Putamen (tissue), 1 donor: ENCODE measurements around the gene B4GALT2.

Experiments
- DNase-seq: peaks from one replicate; pipeline ENCODE4 v3.0.0-alpha.2; 2016; ENCODE audit warnings: low spot score

Gene B4GALT2

DNA sequence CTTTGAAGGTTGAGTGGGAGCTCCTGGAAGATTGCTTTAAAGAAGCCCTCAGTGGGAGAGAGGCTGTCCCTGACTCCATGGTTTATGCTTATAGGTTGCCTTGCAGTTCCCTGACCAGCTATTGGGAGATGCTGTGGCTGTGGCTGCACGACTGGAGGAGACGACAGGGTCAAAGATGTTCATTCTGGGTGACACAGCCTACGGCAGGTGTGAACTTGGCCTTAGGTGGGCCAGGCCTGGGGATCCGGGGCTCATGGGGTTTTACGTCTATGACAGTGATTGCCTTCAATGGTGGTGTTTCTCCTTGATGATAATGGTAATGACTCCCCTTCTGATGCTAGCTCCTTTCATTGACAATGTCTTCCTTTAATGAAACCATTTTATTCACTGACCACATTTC lies 8.5 kb upstream of the B4GALT2 start:
- DNase-seq: no peak

DNA sequence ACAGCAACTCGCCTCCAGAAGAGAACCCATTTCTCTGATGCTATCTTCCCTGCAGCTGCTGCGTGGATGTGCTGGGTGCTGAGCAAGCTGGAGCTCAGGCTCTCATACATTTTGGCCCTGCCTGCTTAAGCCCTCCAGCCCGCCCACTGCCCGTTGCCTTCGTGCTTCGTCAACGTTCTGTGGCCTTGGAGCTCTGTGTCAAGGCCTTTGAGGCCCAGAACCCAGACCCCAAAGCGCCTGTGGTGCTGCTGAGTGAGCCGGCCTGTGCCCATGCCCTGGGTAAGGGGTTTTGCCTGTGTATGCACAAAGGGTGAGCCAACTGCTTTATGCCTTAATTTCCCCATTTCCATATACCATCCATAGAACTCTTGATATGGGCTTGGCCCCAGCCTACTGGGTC lies 8.1 kb upstream of the B4GALT2 start:
- no peak for DNase-seq

DNA sequence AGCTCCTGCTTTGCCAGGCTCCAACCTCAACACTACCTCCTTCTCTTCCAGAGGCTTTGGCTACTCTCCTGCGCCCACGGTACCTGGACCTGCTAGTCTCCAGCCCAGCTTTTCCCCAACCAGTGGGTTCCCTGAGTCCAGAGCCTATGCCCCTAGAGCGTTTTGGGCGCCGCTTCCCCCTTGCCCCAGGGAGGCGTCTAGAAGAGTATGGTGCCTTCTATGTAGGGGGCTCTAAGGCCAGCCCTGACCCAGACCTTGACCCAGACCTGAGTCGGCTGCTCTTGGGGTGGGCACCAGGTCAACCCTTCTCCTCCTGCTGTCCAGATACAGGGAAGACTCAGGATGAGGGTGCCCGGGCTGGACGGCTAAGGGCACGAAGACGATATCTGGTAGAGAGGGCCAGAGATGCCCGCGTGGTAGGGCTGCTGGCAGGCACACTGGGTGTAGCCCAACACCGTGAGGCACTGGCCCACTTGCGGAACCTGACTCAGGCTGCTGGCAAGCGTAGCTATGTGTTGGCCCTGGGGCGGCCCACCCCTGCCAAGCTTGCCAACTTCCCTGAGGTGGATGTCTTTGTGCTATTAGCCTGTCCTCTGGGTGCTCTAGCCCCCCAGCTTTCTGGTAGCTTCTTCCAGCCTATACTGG lies 7.6 kb upstream of the B4GALT2 start:
- DNase-seq: no peak

DNA sequence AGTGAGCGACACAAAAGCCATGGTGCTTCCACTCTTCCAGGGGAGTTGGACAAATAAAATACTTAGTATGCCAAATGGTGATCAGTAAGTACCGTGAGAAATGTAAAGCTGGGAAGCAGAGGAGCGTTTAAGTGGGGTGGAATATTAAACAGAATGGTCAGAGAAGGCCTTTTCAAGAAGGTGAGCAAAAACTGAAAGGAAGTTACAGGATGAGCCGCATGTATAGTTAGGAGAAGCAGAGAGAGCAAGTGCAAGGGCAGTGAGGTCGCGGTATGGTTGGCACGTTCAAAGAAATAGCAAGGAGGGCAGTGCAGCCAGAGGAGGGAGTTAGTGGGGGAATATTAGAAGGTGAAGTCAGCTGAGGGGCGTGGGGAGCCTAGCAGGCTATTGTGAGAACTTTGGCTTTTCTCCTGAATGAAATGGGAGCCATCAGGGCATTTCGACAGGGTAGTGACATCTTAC lies 5.0 kb upstream of the B4GALT2 start:
- DNase-seq: no peak

DNA sequence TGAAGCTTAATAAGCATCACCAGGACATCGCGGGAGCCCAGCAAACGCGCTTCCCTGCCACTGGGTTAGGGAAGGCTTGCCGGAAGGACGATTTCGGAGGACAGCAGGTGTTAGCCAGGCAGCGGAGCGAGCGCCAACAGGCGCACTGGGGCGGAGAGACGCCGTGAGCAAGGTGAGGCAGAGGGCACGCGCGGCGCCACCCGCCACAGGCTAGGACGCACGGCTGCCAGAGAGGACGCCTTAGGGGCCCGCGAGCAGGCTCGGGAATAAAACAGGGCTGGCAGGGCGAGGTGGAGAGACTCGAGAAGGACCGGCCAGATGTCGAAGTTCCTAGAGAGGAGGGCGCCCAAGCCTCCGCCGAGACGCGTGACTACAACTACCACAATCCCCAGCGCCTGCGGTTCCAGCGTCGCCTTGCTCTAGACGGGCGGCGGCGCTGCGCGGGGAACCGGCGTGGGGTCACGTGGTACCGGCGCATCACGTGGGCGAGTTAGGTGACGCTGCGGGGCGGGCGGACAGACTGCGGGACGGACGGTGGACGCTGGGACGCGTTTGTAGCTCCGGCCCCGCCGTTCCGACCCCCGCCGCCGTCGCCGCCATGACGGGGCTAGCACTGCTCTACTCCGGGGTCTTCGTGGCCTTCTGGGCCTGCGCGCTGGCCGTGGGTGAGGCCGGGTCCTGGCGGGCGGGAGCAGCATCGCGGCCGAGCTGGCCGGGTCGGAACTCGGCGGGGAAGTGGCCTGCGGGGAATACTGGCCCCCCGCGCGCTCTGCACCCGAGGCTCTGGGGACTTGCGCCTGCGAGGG lies 4.4 kb upstream of the B4GALT2 start, which contains the start of gene ATP6V0B:
ATP6V0B (plus strand) TSS at position 518 of the 806 bp plus-strand sequence; CDS start at position 599, 81 bp downstream.
- peak; percentile 96 for DNase-seq

DNA sequence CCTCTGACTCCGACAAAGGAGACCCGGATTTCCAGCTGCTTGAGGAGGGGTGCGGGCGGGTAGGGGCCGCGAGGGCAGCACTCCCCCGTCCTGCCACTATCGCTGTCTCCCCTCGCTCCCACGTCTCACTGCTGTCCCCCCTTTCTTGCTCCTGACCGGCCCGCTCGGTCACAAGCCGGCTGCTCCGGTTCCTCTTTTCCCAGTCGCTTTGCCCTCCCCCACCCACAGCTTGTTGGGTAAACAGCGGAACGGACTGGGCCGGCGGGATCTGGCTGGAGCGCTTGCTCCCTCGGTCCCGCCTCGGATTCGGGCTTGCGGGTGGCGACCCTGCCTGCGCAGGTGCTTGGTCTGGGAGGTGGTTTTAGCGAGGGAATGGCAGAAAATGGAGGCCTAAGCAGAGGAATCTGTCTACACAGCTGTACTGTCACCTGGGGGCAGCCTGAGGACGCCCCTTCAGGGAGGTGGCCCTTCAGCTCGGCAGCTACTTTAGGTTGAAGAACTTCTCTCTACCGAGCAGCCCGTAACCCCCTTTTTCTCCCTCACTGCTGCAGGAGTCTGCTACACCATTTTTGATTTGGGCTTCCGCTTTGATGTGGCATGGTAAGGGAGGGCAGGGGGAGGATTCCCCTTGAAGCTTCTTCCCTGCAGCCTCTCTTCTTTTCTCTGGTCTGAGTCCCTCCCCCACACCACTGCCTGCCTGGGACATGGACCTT lies 3.6 kb upstream of the B4GALT2 start:
- no peak for DNase-seq

DNA sequence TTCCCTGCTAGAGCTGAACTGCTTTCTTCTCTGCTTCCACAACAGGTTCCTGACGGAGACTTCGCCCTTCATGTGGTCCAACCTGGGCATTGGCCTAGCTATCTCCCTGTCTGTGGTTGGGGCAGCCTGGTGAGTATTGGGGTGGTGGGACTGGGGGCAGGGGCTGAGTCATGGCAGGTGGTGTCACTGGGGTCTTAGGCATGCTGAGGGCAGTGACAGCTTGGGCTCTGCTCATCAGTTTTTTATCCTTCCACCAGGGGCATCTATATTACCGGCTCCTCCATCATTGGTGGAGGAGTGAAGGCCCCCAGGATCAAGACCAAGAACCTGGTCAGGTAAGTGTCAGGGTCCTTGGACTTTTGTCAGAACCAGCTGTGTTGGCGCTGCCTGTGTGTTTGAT lies 3.0 kb upstream of the B4GALT2 start:
- DNase-seq: no peak

DNA sequence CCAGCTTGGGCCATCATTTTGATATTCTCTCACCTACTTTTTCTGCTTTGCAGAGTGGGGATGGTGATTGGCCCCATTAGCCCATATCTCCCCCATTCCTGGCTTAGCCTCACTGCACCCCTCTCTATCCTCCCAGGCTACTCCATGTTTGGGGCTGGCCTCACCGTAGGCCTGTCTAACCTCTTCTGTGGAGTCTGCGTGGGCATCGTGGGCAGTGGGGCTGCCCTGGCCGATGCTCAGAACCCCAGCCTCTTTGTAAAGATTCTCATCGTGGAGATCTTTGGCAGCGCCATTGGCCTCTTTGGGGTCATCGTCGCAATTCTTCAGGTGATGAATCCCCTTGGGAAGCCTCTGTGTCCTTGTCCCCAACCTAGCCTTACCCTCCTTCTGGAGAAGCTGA lies 2.1 kb upstream of the B4GALT2 start:
- no peak for DNase-seq

DNA sequence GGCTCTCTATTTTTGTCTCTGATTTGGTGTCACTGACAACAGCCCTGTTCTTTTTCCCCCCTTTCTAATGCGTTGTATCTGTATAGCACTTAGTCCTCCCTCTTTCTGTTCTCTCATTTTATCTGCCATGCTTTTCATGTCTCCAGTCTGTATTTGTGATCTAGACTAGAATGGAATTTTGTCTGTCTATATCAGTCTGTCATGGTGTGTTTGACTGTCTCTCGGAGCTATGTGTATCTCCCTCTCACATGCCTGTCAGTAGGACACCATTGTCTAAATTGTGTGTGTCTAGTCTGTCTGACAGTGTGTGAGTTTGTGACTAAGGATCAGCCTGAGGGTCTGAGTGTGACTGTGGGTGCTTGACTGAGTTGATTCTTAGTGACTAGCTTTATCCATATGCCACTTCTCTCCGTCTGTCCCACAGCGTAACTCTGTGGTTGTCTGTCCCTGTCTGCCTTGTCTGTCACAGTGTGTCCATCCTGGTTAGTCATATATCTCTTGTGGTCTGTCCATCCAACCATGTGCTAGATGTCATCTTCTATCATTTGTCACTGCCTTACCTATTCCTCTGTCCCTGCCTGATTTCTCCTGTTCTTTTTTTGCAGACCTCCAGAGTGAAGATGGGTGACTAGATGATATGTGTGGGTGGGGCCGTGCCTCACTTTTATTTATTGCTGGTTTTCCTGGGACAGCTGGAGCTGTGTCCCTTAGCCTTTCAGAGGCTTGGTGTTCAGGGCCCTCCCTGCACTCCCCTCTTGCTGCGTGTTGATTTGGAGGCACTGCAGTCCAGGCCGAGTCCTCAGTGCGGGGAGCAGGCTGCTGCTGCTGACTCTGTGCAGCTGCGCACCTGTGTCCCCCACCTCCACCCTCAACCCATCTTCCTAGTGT lies 1.4 kb upstream of the B4GALT2 start:
- no peak for DNase-seq

DNA sequence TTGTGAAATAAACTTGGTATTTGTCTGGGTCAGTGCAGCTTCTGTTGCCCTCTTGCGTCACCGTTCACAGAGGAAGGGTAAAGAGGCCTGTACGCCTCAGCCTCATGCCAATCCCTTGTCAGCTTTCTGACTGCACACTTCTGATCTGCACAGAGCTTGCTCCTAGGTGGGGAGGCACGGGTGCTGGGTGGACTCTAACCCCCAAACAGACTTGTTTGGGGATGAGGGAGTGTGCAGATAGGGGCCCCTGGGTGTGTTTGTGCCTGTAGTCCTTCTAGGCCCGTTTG lies 803 bp upstream of the B4GALT2 start:
- no peak for DNase-seq

DNA sequence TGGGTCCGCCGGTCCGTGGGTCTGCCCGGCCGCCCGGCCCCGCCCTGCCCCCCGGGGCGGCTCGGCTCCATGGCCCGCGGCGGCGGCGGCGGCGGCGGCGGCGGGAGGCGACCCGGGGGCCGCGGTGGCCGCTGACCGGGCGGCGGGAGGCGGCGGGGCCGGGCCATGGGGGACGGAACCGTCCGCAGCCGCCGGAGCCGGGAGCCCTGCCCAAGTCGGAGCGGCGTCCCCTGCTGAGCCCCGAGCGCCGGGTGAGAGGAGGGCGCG lies 184 bp downstream of the B4GALT2 start:
- DNase-seq: no peak

DNA sequence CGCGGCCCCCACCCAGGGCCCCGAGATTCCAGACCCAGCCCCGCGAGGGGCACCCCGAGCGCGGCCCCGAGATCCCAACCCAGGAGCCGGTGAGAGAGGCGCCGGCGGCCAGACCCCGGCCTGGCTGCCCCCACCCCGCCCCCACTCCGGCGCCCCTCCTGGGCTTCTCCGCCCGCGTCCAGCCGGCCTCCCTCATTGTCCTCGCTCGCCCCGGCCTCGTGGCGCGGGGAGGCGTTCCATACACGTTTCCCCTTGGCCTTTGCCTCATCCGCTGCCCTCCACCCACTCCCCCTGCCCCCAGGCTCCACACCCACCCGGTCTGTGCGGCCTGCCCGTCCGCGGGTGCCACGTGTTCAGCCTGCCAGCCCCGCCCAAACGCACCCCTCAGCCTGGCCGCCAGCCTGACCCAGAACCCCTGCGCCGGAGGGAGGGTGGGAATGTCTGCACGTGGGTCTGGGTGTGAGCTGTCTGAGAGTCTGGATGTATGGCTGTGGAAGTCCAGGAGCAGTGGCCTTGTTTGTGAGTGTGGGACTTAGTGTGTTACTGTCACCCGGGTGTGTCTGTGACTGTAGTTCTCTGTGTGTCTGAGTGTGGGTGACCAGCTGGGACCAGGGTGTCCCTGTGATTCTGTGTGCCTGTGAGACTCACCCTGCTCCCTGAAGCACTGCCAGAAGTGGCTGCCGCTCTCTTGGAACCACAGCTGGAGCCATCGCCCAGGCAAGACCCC lies 681 bp downstream of the B4GALT2 start:
- no peak for DNase-seq

DNA sequence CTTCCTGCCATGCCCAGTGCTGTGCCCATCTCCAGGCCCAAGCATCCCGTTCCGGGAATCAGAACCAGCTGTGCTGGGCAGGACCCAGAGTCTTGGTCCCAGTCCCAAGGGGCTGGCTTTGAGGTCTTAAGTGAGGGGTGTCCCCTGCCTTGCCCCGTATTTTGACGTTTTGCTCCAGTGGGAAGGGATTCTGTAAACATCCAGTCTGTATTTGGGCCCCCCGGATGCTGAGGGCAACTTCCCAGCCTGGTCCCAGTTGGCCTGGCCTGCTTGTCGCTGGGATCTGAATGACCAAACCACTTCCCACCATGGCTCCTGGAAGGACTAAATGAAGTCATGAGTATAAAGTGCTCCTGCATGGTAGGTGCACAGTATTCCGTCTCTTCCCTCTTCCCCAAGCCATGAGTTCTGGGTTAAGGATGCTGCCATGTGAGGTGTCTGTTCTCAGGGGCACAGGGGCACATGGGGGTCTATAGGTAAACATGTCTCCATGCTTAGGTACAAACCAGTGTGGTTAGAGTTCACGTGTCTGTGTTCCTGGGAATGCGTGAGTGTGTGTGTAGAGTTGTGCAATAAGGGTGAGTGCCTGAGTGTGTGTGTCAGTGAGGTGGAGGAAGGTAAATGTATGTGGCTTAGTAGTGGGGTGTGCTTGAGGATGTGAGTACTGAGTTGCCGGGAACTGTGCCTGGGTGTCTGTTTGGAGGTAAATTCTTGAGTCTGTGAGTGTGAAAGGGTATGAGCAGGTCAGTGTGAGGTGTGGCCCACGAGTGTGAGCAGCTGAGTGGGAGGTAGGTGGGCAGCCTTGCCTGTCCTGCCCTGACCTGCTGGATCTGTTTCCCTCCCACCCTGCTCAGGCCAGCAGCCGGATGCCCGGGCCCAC lies 1.5 kb downstream of the B4GALT2 start:
- no peak for DNase-seq

DNA sequence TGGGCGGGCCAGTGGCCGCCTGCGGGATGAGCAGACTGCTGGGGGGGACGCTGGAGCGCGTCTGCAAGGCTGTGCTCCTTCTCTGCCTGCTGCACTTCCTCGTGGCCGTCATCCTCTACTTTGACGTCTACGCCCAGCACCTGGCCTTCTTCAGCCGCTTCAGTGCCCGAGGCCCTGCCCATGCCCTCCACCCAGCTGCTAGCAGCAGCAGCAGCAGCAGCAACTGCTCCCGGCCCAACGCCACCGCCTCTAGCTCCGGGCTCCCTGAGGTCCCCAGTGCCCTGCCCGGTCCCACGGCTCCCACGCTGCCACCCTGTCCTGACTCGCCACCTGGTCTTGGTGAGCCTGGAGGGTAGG lies 2.1 kb downstream of the B4GALT2 start:
- DNase-seq: no peak

DNA sequence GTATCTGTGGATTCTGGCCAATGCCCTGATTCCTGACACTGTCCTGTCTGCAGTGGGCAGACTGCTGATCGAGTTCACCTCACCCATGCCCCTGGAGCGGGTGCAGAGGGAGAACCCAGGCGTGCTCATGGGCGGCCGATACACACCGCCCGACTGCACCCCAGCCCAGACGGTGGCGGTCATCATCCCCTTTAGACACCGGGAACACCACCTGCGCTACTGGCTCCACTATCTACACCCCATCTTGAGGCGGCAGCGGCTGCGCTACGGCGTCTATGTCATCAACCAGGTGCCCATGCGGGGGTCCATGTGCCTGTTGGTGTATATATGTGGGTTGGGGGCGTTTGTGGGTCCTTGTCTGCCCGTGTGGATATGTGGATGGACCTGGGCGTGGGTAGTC lies 2.6 kb downstream of the B4GALT2 start:
- no peak for DNase-seq

DNA sequence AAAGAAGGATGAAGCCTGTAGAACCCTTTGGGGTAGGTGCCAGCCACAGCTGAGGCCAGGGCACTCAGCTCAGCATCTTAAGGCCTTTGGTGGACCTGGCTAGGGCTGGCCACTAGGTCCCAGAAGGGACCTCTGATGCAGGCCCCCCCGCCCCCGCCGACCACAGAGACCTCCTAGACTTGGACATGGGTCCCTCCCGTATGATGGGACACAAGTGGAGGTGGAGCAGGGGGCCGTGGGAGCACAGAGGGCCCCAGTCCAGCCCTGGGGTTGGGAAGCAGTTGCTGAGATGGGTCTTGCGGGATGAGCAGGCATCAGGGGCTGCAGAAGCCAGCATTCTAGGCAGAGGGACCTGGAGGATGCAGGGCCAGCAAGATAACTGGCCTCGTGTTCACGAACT lies 3.2 kb downstream of the B4GALT2 start:
- DNase-seq: no peak

DNA sequence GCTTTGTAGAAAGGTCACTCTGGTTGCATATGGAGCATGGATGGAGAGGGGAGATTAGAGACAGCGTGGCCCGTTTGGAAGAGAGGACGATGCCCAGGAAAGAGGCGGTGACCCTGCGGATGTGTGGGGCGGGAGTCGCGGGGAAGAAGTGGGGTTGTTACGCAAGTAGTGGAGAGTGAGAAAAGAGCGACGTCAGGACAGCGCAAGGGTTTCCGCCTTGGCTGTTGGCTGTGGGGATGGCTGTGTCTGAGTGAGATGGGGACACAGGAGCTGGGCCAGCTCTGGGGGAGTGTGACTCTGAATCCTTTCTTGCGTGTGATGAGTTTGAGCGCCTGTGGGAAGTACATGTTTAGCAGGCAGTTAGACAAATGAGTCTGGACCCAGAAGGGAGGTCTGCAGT lies 3.8 kb downstream of the B4GALT2 start:
- no peak for DNase-seq

DNA sequence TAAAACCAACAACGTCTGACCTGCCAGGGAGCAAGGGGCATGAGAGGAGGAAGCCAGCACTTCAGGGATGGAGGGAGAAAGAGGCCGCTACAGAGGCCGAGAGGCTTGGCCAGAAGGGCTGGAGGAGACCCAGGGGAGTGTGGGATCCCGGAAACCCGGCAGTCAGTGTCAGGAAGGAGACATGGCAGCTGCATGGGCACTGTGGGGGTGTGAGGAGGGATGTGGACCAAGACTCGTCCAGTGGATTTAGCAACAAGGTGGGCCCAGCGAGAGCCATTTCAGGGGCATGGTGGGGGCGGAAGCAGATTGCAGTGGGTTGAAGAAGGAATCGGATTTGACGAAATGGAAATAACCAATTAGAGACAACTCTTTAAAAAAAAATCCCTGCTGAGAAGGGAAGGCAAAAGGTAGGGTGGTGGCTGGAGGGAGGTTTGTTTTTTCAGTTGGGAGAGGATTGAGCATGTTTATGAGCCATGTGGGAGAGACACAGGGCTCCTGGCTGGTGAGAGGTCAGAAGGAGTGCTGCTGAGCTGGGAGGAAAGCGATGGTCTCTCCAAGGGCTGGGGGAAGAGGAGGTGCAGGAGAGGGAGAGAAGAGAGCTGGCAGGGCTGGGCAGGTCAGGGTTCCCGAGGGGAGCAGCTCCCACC lies 4.4 kb downstream of the B4GALT2 start:
- DNase-seq: no peak

DNA sequence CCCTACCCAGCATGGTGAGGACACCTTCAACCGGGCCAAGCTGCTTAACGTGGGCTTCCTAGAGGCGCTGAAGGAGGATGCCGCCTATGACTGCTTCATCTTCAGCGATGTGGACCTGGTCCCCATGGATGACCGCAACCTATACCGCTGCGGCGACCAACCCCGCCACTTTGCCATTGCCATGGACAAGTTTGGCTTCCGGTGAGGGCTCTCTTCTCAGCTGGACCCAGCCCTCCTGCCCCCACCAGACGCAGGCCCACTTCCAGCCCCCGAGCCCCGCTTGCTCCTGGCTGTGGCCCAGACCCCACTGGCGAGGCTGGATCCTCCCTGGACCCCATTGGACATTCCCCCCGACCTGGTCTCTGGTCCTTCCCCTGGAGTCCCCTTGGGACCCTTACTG lies 5.8 kb downstream of the B4GALT2 start:
- no peak for DNase-seq

DNA sequence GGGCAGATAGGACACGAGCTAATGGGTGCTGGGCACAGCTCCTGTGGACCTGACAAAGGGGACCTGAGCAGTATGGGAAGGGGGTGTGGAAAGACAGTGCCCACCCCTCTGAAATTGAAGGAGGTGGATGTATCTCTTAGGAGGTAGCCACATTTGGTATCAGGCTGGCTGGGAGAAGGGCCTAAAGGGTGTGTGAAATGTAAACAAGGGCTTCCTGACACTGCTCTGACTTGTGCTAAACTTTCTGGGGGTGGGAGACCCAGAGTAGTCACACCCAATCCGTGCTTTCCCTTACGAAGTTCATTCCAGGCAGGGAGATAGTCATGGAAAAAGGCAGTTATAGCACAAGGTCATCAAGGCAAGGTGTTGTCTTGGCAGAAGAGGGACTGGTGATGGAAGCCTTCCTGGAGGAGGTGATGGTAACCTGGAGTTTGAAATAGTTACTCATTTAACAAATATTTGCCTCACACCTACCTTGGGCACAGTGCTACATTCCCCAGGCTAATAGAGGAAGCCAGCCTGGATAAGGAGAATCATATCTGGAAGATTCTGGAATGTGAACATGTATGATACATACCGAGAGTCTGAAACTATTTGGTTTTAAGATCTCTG lies 7.1 kb downstream of the B4GALT2 start:
- no peak for DNase-seq
